Vagina (tissue), 2 donors: ENCODE measurements around the gene POLRMT.

Experiments used
- POLR2AphosphoS5 ChIP-seq, 2 donors: sonication (generic); formaldehyde crosslinking; IDR thresholded peaks; one replicate each; pipeline ENCODE4 v1.9.0; 2017; ENCODE audit warnings: antibody characterized with exemption in 2 of 2, mild to moderate bottlenecking in 2 of 2, low read depth in 1 of 2; ENCODE audit not compliant: insufficient read depth in 1 of 2
- TF ChIP-seq, protein P1 (sequence below), 3 experiments: fragments of 450-650 bp in 2 of 3; fragments of 200-600 bp in 1 of 3; sonication (generic) in 1 of 3; IDR thresholded peaks; one replicate each; pipeline ENCODE4 v1.5.1; 2017 to 2019; ENCODE audit warnings: antibody characterized with exemption in 3 of 3, mild to moderate bottlenecking in 2 of 3, moderate library complexity in 2 of 3

DNA sequence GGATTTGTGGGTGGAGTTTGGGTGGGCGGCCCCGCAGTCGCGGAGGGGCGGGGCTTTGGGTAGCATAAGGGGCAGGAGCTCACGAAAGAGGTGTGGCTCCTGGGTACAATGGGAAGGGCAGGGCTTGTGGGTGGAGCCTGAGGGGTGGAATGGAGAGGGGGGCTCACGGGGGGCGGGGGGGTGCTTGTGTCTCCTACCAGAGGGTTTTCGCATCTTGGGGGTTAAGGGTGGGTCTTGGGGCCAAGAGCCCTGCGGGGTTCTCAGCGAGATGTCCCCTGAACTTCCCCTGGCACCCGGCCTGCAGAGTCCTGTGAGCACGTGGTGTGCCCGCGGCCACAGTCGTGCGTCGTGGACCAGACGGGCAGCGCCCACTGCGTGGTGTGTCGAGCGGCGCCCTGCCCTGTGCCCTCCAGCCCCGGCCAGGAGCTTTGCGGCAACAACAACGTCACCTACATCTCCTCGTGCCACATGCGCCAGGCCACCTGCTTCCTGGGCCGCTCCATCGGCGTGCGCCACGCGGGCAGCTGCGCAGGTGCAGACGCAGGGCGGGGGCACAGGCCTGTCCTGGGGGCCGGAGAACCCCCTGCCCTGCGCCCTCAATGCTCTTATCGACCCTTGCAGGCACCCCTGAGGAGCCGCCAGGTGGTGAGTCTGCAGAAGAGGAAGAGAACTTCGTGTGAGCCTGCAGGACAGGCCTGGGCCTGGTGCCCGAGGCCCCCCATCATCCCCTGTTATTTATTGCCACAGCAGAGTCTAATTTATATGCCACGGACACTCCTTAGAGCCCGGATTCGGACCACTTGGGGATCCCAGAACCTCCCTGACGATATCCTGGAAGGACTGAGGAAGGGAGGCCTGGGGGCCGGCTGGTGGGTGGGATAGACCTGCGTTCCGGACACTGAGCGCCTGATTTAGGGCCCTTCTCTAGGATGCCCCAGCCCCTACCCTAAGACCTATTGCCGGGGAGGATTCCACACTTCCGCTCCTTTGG is 48.0 kb upstream of the POLRMT start:
- TF ChIP-seq POLR2AphosphoS5 (IDR thresholded peaks at IDR 0.05; ENCODE audit: insufficient read depth in 1 of 2, low read depth in 1 of 2) = no peak
- TF ChIP-seq, protein P1, sequence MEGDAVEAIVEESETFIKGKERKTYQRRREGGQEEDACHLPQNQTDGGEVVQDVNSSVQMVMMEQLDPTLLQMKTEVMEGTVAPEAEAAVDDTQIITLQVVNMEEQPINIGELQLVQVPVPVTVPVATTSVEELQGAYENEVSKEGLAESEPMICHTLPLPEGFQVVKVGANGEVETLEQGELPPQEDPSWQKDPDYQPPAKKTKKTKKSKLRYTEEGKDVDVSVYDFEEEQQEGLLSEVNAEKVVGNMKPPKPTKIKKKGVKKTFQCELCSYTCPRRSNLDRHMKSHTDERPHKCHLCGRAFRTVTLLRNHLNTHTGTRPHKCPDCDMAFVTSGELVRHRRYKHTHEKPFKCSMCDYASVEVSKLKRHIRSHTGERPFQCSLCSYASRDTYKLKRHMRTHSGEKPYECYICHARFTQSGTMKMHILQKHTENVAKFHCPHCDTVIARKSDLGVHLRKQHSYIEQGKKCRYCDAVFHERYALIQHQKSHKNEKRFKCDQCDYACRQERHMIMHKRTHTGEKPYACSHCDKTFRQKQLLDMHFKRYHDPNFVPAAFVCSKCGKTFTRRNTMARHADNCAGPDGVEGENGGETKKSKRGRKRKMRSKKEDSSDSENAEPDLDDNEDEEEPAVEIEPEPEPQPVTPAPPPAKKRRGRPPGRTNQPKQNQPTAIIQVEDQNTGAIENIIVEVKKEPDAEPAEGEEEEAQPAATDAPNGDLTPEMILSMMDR (IDR thresholded peaks at IDR 0.05) = no peak
